Right lobe of liver (tissue), 4 donors: ENCODE data around the gene TPSD1.
"Not testable (repeated sequence)": the region's sequence is repeated elsewhere in the genome, so short reads cannot be mapped to it uniquely, and the experiment has no call there.

ENCODE experiments used
- CTCF ChIP-seq, 4 donors: fragments of 200-600 bp in 3 of 4; fragments of 450-650 bp in 1 of 4; IDR thresholded peaks; one replicate each; pipeline versions ENCODE4 v1.5.1 to v1.8.0; 2016 to 2022; ENCODE audit warnings: antibody characterized with exemption in 4 of 4, mild to moderate bottlenecking in 2 of 4
- POLR2A ChIP-seq: fragments of 450-650 bp; IDR thresholded peaks from one replicate; pipeline ENCODE4 v1.6.1; 2017; ENCODE audit warnings: antibody characterized with exemption, mild to moderate bottlenecking
- donor health status: DM: no; HTN: no; CAD: no.
- donor health status: DM: no; HTN: no; CAD: no.
- donor health status: DM: no; HTN: yes; CAD: no.

DNA sequence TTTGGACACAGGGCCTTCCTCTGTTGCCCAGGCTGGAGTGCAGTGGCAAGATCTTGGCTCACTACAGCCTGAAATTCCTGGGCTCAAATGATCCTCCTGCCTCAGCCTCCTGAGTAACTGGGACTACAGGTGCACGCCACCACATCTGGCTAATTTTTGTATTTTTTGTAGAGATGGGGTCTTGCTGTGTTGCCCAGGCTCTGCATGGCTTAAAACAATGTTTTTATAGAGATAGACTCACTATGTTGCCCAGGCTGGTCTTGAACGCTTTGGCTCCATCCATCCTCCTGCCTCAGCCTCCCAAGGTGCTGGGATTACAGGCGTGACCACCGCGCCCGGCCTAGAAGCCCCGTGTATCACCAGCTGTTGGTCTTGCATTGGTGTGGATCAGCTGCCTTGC lies 13.5 kb downstream of the TPSD1 start:
- not testable (repeated sequence) for TF ChIP-seq CTCF (IDR thresholded peaks at IDR 0.05); POLR2A
